Mesothelial cell of epicardium (in vitro differentiated cells): ENCODE data around the gene MELK. TPM values are rescaled to one million over a fixed set of nuclear protein-coding genes. Genes with fewer than 3 reads are reported as not detected.
"Not testable (repeated sequence)": the region's sequence is repeated elsewhere in the genome, so short reads cannot be mapped to it uniquely, and the experiment has no call there.

Experiments used
- DNase-seq, 2 experiments: peaks; one replicate each; pipeline ENCODE4 v3.0.0; 2021; ENCODE audit warnings: low spot score in 2 of 2; ENCODE audit not compliant: unreplicated experiment in 2 of 2
- H3K27ac Mint-ChIP-seq: 2 replicates; pipeline ENCODE4 v1.8.0; 2021; ENCODE audit warnings: mixed read lengths
- H3K27me3 Mint-ChIP-seq: 2 replicates; pipeline ENCODE4 v1.8.0; 2021; ENCODE audit warnings: low read depth, mixed read lengths
- H3K36me3 Mint-ChIP-seq: 2 replicates; pipeline ENCODE4 v1.8.0; 2021; ENCODE audit warnings: mixed read lengths
- H3K4me1 Mint-ChIP-seq: 2 replicates; pipeline ENCODE4 v1.8.0; 2021; ENCODE audit warnings: mixed read lengths
- H3K4me3 Mint-ChIP-seq: 2 replicates; pipeline ENCODE4 v1.8.0; 2021; ENCODE audit warnings: mild to moderate bottlenecking, moderate library complexity, mixed read lengths
- H3K9me3 Mint-ChIP-seq: 2 replicates; pipeline ENCODE4 v1.8.0; 2021; ENCODE audit warnings: mixed read lengths
- total RNA-seq: library from RNA; stranded (reverse); gene quantifications from 3 replicates; pipeline ENCODE4 v1.2.1, GENCODE V29; 2021
- TF ChIP-seq, protein P1 (sequence below): fragments of 200-600 bp; sonication (generic); IDR thresholded peaks from one replicate; pipeline ENCODE4 v1.5.0; 2021; ENCODE audit warnings: antibody characterized with exemption; ENCODE audit not compliant: unreplicated experiment

The MELK gene
- total RNA-seq, 1 donor from 2014 or later, result 15.4 TPM

DNA sequence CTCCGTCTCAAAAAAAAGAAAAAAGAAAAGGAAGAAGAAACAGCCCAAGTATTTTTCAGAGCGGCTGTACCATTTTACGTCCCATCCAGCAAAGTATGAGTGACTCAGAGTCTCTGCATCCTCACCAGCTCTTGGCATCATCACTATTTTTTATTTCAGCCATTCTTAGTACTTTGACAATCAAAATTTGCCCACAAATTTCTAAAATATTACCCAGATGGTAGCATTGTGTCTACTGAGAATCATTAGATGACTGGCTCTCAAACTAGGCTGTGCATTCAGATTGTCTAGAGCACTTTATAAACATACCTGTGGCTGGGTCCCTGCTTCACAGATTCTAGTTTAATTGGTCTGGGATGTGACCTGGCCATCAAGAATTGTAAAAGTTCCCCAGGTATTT is 21.6 kb upstream of the MELK start:
- Mint-ChIP-seq H3K36me3 (no peaks in the 10 kb centered on the region), H3K4me3 (no peak overlapping the region), H3K27me3 (no peaks in the 10 kb centered on the region), H3K27ac (no peak overlapping the region), H3K4me1 (no peaks in the 10 kb centered on the region), H3K9me3 (no peaks in the 10 kb centered on the region)
- TF ChIP-seq, protein P1, sequence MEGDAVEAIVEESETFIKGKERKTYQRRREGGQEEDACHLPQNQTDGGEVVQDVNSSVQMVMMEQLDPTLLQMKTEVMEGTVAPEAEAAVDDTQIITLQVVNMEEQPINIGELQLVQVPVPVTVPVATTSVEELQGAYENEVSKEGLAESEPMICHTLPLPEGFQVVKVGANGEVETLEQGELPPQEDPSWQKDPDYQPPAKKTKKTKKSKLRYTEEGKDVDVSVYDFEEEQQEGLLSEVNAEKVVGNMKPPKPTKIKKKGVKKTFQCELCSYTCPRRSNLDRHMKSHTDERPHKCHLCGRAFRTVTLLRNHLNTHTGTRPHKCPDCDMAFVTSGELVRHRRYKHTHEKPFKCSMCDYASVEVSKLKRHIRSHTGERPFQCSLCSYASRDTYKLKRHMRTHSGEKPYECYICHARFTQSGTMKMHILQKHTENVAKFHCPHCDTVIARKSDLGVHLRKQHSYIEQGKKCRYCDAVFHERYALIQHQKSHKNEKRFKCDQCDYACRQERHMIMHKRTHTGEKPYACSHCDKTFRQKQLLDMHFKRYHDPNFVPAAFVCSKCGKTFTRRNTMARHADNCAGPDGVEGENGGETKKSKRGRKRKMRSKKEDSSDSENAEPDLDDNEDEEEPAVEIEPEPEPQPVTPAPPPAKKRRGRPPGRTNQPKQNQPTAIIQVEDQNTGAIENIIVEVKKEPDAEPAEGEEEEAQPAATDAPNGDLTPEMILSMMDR, result no peak
- DNase-seq, result no peak

DNA sequence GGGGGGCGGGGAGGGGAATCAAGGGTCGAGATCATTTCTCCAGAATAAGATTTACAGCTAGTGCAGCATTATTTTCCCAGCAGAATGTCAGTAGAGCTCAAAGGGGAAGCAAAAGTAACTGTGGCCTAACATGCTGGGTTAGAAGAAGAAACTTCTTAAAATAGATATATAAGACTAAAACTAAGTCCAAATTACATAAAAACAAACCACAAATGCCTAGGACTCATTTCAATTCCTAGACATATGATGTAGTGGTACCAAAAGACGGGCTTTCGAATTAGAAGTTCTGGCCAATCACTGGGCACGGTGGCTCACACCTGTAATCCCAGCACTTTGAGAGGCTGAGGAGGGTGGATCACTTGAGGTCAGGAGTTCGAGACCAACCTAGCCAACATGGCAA is 20.8 kb upstream of the MELK start:
- Mint-ChIP-seq H3K36me3 (no peaks in the 10 kb centered on the region), H3K4me1 (no peaks in the 10 kb centered on the region), H3K27me3 (no peaks in the 10 kb centered on the region), H3K27ac (no peak overlapping the region), H3K4me3 (no peak overlapping the region), H3K9me3 (no peaks in the 10 kb centered on the region)
- no peak for DNase-seq
- TF ChIP-seq, protein P1, result no peak

DNA sequence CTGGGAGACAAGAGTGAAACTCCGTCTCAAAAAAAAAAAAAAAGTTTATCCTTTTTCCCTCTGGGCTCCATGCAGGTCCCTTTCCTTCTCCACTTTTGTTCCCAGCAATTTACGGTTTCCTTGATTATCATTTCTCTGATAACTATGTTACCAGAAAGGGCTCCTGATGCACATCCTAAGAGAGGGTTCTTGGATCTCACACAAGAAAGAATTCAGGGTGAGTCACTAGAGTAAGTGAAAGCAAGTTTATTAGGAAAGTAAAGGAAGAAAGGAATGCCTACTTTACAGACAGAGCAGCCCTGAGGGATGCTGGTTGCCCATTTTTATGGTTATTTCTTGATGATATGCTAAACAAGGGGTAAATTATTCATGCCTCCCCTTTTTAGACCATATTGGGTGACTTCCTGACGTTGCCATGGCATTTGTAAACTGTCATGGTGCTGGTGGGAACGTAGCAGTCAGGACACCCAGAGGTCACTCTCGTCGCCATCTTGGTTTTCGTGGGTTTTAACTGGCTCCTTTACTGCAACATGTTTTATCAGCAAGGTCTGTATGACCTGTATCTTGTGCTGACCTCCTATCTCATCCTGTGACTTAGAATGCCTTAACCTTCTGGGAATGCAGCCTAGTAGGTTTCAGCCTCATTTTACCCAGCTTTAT is 13.5 kb upstream of the MELK start:
- Mint-ChIP-seq H3K4me3 (no peak overlapping the region), H3K27ac (no peak overlapping the region), H3K36me3 (no peaks in the 10 kb centered on the region), H3K9me3 (no peaks in the 10 kb centered on the region), H3K4me1 (peaks cover 3% of the 10 kb centered on the region), H3K27me3 (no peaks in the 10 kb centered on the region)
- no peak for DNase-seq
- TF ChIP-seq, protein P1, result no peak

DNA sequence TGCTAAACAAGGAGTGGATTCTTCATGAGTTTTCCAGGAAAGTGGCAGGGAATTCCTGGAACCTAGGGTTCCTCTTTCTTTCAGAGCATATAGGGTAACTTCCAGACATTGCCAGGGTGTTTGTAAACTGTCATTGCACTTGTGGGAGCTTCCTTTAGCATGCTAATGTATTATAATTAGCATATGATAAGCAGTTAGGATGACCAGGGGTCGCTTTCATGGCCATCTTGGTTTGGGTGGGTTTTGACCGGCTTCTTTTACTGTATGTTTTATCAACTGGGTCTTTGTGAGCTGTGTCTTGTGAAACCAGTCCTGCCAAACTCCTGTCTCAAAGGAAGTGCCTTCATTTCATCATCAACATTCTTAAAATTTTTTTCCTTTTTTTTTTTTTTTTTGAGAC is 11.9 kb upstream of the MELK start:
- TF ChIP-seq, protein P1, result no peak
- Mint-ChIP-seq H3K9me3 (no peaks in the 10 kb centered on the region), H3K36me3 (no peaks in the 10 kb centered on the region), H3K27ac (peak overlapping the region; percentile 83), H3K4me1 (peaks cover 3% of the 10 kb centered on the region), H3K4me3 (no peak overlapping the region), H3K27me3 (no peaks in the 10 kb centered on the region)
- no peak for DNase-seq

DNA sequence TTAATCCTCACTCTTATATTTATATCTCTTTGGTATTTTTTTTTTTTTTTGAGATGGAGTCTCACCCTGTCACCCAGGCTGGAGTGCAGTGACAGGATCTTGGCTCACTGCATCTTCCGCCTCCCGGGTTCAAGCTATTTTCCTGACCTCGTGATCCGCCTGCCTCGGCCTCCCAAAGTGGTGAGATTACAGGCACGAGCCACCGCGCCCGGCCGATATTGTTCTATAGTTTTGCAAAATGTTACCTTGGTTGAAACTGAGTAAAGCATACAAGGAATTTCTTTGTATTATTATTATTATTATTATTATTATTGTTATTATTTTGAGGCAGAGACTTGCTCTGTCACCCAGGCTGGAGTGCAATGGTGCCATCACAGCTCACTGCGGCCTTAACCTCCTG is 9.9 kb upstream of the MELK start:
- DNase-seq, H3K4me1 Mint-ChIP-seq, H3K27ac Mint-ChIP-seq, H3K36me3 Mint-ChIP-seq, H3K4me3 Mint-ChIP-seq, H3K9me3 Mint-ChIP-seq, H3K27me3 Mint-ChIP-seq: not testable (repeated sequence)

DNA sequence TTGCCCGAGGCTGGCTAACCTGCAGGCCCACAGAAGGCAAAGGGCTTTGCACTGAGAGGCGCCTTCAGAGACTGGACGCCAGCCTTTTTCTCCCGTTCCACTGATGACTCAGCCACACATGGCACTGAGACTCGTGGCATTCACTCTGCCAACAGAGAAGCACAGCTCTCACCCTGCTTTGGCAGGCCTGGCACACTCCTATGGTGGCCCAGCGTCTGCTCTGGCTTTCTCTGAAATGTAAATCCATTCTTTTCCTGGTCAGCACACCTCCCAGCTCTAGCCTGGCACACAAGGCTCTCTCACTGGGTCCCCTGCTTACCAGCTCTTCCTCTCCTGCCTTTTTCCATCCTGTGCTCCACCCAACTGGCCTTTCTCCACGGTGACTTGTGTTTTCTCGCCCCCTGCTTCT is 5.9 kb upstream of the MELK start:
- H3K27ac Mint-ChIP-seq, result no peak overlapping the region
- TF ChIP-seq, protein P1, result no peak
- no peaks in the 10 kb centered on the region for H3K36me3 Mint-ChIP-seq
- H3K4me3 Mint-ChIP-seq, result no peak overlapping the region
- DNase-seq, result no peak
- no peaks in the 10 kb centered on the region for H3K4me1 Mint-ChIP-seq
- no peaks in the 10 kb centered on the region for H3K9me3 Mint-ChIP-seq
- no peaks in the 10 kb centered on the region for H3K27me3 Mint-ChIP-seq

DNA sequence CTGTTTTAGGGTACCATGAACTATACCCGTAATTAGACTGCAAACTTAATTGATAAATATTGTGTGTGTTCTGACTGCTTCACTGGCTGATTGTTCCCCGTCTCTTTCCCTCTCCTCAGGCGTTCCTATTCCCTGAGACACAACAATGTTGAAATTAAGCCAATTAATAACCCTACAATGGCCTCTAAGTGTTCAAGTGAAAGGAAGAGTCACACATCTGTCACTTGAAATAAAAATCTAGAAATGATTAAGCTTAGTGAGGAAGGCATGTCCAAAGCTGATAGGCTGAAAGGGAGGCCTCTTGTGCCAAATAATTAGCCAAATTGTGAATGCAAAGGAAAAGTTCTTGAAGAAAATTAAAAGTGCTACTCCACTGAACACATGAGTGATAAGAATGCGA is 4.0 kb upstream of the MELK start:
- H3K27ac Mint-ChIP-seq, H3K36me3 Mint-ChIP-seq, H3K9me3 Mint-ChIP-seq: not testable (repeated sequence)

More for the DNA sequence above, 4.0 kb upstream of the MELK start:
- not testable (repeated sequence) for H3K27me3 Mint-ChIP-seq, H3K4me1 Mint-ChIP-seq, DNase-seq, H3K4me3 Mint-ChIP-seq
